ENCODE measurements around the gene CRMP1.

Gene CRMP1

GRCh38 chr4:5784021-5784420 is 108.9 kb downstream of the CRMP1 start:
- no CpG with 5 or more reads among the region's 6 CpGs for WGBS (ENCODE audit: insufficient coverage, insufficient read length)
- Histone ChIP-seq H3K4me1 (ENCODE audit: control insufficient read depth, insufficient read depth, low read length) (no peaks in the 10 kb centered on the region), H3K27me3 (ENCODE audit: control insufficient read depth, insufficient read depth, low read length) (no peaks in the 10 kb centered on the region), H3K4me3 (ENCODE audit: low read length) (no peak overlapping the region), H3K36me3 (ENCODE audit: control insufficient read depth, insufficient read depth, low read length) (0 out of 2 replicates have a peak, but pooled peaks cover 3% of the 10 kb centered on the region), H3K27ac (ENCODE audit: low read length) (no peak overlapping the region), H3K9me3 (ENCODE audit: control insufficient read depth, insufficient read depth, low read length) (no peaks in the 10 kb centered on the region)
- no peak for DNase-seq (ENCODE audit: low read depth, low spot score)

GRCh38 chr4:5783486-5783885 is 109.4 kb downstream of the CRMP1 start:
- Histone ChIP-seq H3K4me3 (ENCODE audit: low read length) (no peak overlapping the region), H3K27me3 (ENCODE audit: control insufficient read depth, insufficient read depth, low read length) (no peaks in the 10 kb centered on the region), H3K9me3 (ENCODE audit: control insufficient read depth, insufficient read depth, low read length) (no peaks in the 10 kb centered on the region), H3K4me1 (ENCODE audit: control insufficient read depth, insufficient read depth, low read length) (no peaks in the 10 kb centered on the region), H3K36me3 (ENCODE audit: control insufficient read depth, insufficient read depth, low read length) (0 out of 2 replicates have a peak, but pooled peaks cover 3% of the 10 kb centered on the region), H3K27ac (ENCODE audit: low read length) (no peak overlapping the region)
- WGBS (ENCODE audit: insufficient coverage, insufficient read length), result no CpG with 5 or more reads among the region's 14 CpGs
- no peak for DNase-seq (ENCODE audit: low read depth, low spot score)

- DNase-seq (ENCODE audit: low read depth, low spot score), result no peak
- no peak overlapping the region for H3K4me3 ChIP-seq (ENCODE audit: low read length)
- no peak overlapping the region for H3K27ac ChIP-seq (ENCODE audit: low read length)
- H3K27me3 ChIP-seq (ENCODE audit: control insufficient read depth, insufficient read depth, low read length), result no peaks in the 10 kb centered on the region
- H3K36me3 ChIP-seq (ENCODE audit: control insufficient read depth, insufficient read depth, low read length), result 0 out of 2 replicates have a peak, but pooled peaks cover 3% of the 10 kb centered on the region
- H3K4me1 ChIP-seq (ENCODE audit: control insufficient read depth, insufficient read depth, low read length), result no peaks in the 10 kb centered on the region
- no peaks in the 10 kb centered on the region for H3K9me3 ChIP-seq (ENCODE audit: control insufficient read depth, insufficient read depth, low read length)
- no CpG with 5 or more reads among the region's 6 CpGs for WGBS (ENCODE audit: insufficient coverage, insufficient read length)
Observed at GRCh38 chr4:5782829-5783476, 109.9 kb downstream of the CRMP1 start.

- Histone ChIP-seq H3K36me3 (ENCODE audit: control insufficient read depth, insufficient read depth, low read length) (0 out of 2 replicates have a peak, but pooled peaks cover 3% of the 10 kb centered on the region), H3K27ac (ENCODE audit: low read length) (no peak overlapping the region), H3K9me3 (ENCODE audit: control insufficient read depth, insufficient read depth, low read length) (no peaks in the 10 kb centered on the region; the same call in 1 of the 2 replicates), H3K4me3 (ENCODE audit: low read length) (no peak overlapping the region), H3K4me1 (ENCODE audit: control insufficient read depth, insufficient read depth, low read length) (no peaks in the 10 kb centered on the region), H3K27me3 (ENCODE audit: control insufficient read depth, insufficient read depth, low read length) (no peaks in the 10 kb centered on the region)
- no peak for DNase-seq (ENCODE audit: low read depth, low spot score)
- WGBS (ENCODE audit: insufficient coverage, insufficient read length), result no CpG with 5 or more reads among the region's 3 CpGs
Observed at GRCh38 chr4:5781691-5782090, 111.2 kb downstream of the CRMP1 start.

- Histone ChIP-seq H3K4me1 (ENCODE audit: control insufficient read depth, insufficient read depth, low read length) (no peaks in the 10 kb centered on the region), H3K36me3 (ENCODE audit: control insufficient read depth, insufficient read depth, low read length) (0 out of 2 replicates have a peak, but pooled peaks cover 3% of the 10 kb centered on the region), H3K9me3 (ENCODE audit: control insufficient read depth, insufficient read depth, low read length) (no peaks in the 10 kb centered on the region; the same call in 1 of the 2 replicates), H3K27me3 (ENCODE audit: control insufficient read depth, insufficient read depth, low read length) (no peaks in the 10 kb centered on the region), H3K27ac (ENCODE audit: low read length) (no peak overlapping the region), H3K4me3 (ENCODE audit: low read length) (no peak overlapping the region)
- no peak for DNase-seq (ENCODE audit: low read depth, low spot score)
- WGBS (ENCODE audit: insufficient coverage, insufficient read length), result no CpG with 5 or more reads among the region's 9 CpGs
Observed at GRCh38 chr4:5780831-5781480, 111.9 kb downstream of the CRMP1 start.

- no CpG with 5 or more reads among the region's 1 CpG for WGBS (ENCODE audit: insufficient coverage, insufficient read length)
- no peaks in the 10 kb centered on the region for H3K27me3 ChIP-seq (ENCODE audit: control insufficient read depth, insufficient read depth, low read length)
- peaks cover 4% of the 10 kb centered on the region; the same call in 1 of the 2 replicates for H3K4me1 ChIP-seq (ENCODE audit: control insufficient read depth, insufficient read depth, low read length)
- no peaks in the 10 kb centered on the region; the same call in 1 of the 2 replicates for H3K9me3 ChIP-seq (ENCODE audit: control insufficient read depth, insufficient read depth, low read length)
- no peak overlapping the region for H3K4me3 ChIP-seq (ENCODE audit: low read length)
- H3K36me3 ChIP-seq (ENCODE audit: control insufficient read depth, insufficient read depth, low read length), result no peaks in the 10 kb centered on the region
- DNase-seq (ENCODE audit: low read depth, low spot score), result no peak
- no peak overlapping the region for H3K27ac ChIP-seq (ENCODE audit: low read length)
Observed at GRCh38 chr4:5776510-5776909, 116.4 kb downstream of the CRMP1 start.

- H3K36me3 ChIP-seq (ENCODE audit: control insufficient read depth, insufficient read depth, low read length), result 0 out of 2 replicates have a peak, but pooled peaks cover 4% of the 10 kb centered on the region
- no peak for DNase-seq (ENCODE audit: low read depth, low spot score)
- H3K9me3 ChIP-seq (ENCODE audit: control insufficient read depth, insufficient read depth, low read length), result peaks cover 2% of the 10 kb centered on the region
- WGBS (ENCODE audit: insufficient coverage, insufficient read length), result no CpG with 5 or more reads among the region's 2 CpGs
- peaks cover 4% of the 10 kb centered on the region; the same call in 1 of the 2 replicates for H3K4me1 ChIP-seq (ENCODE audit: control insufficient read depth, insufficient read depth, low read length)
- no peaks in the 10 kb centered on the region for H3K27me3 ChIP-seq (ENCODE audit: control insufficient read depth, insufficient read depth, low read length)
- no peak overlapping the region for H3K27ac ChIP-seq (ENCODE audit: low read length)
- H3K4me3 ChIP-seq (ENCODE audit: low read length), result no peak overlapping the region
Observed at GRCh38 chr4:5774416-5775036, 118.4 kb downstream of the CRMP1 start.

GRCh38 chr4:5773271-5773555 is 119.7 kb downstream of the CRMP1 start:
- Histone ChIP-seq H3K9me3 (ENCODE audit: control insufficient read depth, insufficient read depth, low read length) (peaks cover 2% of the 10 kb centered on the region), H3K4me3 (ENCODE audit: low read length) (no peak overlapping the region), H3K36me3 (ENCODE audit: control insufficient read depth, insufficient read depth, low read length) (0 out of 2 replicates have a peak, but pooled peaks cover 4% of the 10 kb centered on the region), H3K27me3 (ENCODE audit: control insufficient read depth, insufficient read depth, low read length) (no peaks in the 10 kb centered on the region), H3K4me1 (ENCODE audit: control insufficient read depth, insufficient read depth, low read length) (peaks cover 4% of the 10 kb centered on the region; the same call in 1 of the 2 replicates), H3K27ac (ENCODE audit: low read length) (no peak overlapping the region)
- no peak for DNase-seq (ENCODE audit: low read depth, low spot score)
- WGBS (ENCODE audit: insufficient coverage, insufficient read length), result no CpG with 5 or more reads among the region's 2 CpGs

- Histone ChIP-seq H3K27me3 (ENCODE audit: control insufficient read depth, insufficient read depth, low read length) (no peaks in the 10 kb centered on the region), H3K36me3 (ENCODE audit: control insufficient read depth, insufficient read depth, low read length) (0 out of 2 replicates have a peak, but pooled peaks cover 7% of the 10 kb centered on the region), H3K4me1 (ENCODE audit: control insufficient read depth, insufficient read depth, low read length) (peaks cover 4% of the 10 kb centered on the region; the same call in 1 of the 2 replicates), H3K4me3 (ENCODE audit: low read length) (no peak overlapping the region), H3K27ac (ENCODE audit: low read length) (no peak overlapping the region), H3K9me3 (ENCODE audit: control insufficient read depth, insufficient read depth, low read length) (peaks cover 2% of the 10 kb centered on the region)
- DNase-seq (ENCODE audit: low read depth, low spot score), result no peak
- no CpG with 5 or more reads among the region's 9 CpGs for WGBS (ENCODE audit: insufficient coverage, insufficient read length)
Observed at GRCh38 chr4:5772528-5773270, 120.2 kb downstream of the CRMP1 start.

Data from iPS DF 6.9 (cell line).